SH-SY5Y (cell line): ENCODE measurements around the gene GTPBP2.

Experiments
- GATA2 ChIP-seq: IDR thresholded peaks from 2 replicates; pipeline ENCODE4 v1.6.1; 2011; ENCODE audit warnings: mild to moderate bottlenecking, low read depth, low read length
- GATA3 ChIP-seq: IDR thresholded peaks from 2 replicates; pipeline ENCODE4 v1.6.1; 2011; ENCODE audit warnings: low read depth, mild to moderate bottlenecking, low read length, moderate library complexity

Gene GTPBP2

GRCh38 chr6:43621078-43621835 lies 7.8 kb downstream of the GTPBP2 start:
- TF ChIP-seq GATA2 (no peak), GATA3 (no peak)

- no peak for TF ChIP-seq GATA3
- no peak for TF ChIP-seq GATA2
These were observed 12.2 kb downstream of the GTPBP2 start for GRCh38 chr6:43616725-43617472.

GRCh38 chr6:43614396-43614730 lies 14.7 kb downstream of the GTPBP2 start:
- no peak for TF ChIP-seq GATA2
- no peak for TF ChIP-seq GATA3

GRCh38 chr6:43613721-43614395 lies 15.2 kb downstream of the GTPBP2 start:
- no peak for TF ChIP-seq GATA3
- no peak for TF ChIP-seq GATA2

- TF ChIP-seq GATA2 (no peak), GATA3 (no peak)
These were observed 18.6 kb downstream of the GTPBP2 start for GRCh38 chr6:43610431-43610830.

GRCh38 chr6:43609402-43609801 lies 19.7 kb downstream of the GTPBP2 start:
- TF ChIP-seq GATA2: no peak
- no peak for TF ChIP-seq GATA3

- TF ChIP-seq GATA2 (no peak), GATA3 (no peak)
These were observed 20.3 kb downstream of the GTPBP2 start for GRCh38 chr6:43608807-43609206.

- TF ChIP-seq GATA3: no peak
- no peak for TF ChIP-seq GATA2
These were observed 20.7 kb downstream of the GTPBP2 start for GRCh38 chr6:43608310-43608763.

GRCh38 chr6:43606019-43606418 lies 23.0 kb downstream of the GTPBP2 start:
- TF ChIP-seq GATA3 (no peak), GATA2 (no peak)

- no peak for TF ChIP-seq GATA2
- no peak for TF ChIP-seq GATA3
These were observed 24.9 kb downstream of the GTPBP2 start for GRCh38 chr6:43604174-43604573.

- TF ChIP-seq GATA2 (no peak), GATA3 (no peak)
These were observed 28.5 kb downstream of the GTPBP2 start for GRCh38 chr6:43600595-43600994.

GRCh38 chr6:43593938-43594337 lies 35.1 kb downstream of the GTPBP2 start:
- TF ChIP-seq GATA2: no peak
- no peak for TF ChIP-seq GATA3

GRCh38 chr6:43588194-43588593 lies 40.9 kb downstream of the GTPBP2 start:
- TF ChIP-seq GATA2: no peak
- no peak for TF ChIP-seq GATA3

- TF ChIP-seq GATA2: no peak
- no peak for TF ChIP-seq GATA3
These were observed 44.0 kb downstream of the GTPBP2 start for GRCh38 chr6:43584892-43585570.
